H1 (cell line): ENCODE results near the gene CACNA1C. TPM values are rescaled to one million over a fixed set of nuclear protein-coding genes. Genes with fewer than 3 reads are reported as not detected.

Experiments
- polyA plus RNA-seq, 7 experiments: library from polyadenylated mRNA; depleted of rRNA in 3 of 7; stranded (reverse) in 5 of 7; unstranded in 2 of 7; fragments of >200 nt in 5 of 7; fragments of 200-250 nt in 2 of 7; gene quantifications; 1 replicate in 5 of 7; 2 replicates in 1 of 7; 4 replicates in 1 of 7; pipeline versions ENCODE4 v1.2.1 to v1.2.3, GENCODE V29; 2011 to 2013; ENCODE audit warnings: missing spikeins in 2 of 7, mixed read lengths in 2 of 7
- total RNA-seq: library from RNA; stranded (reverse); fragmentation: NEBNext Ultra II Directional; extraction: Animal tissue kit (Norgen Biotek cat#: 25700); gene quantifications from 2 replicates; pipeline ENCODE4 v1.2.1, GENCODE V29; 2021

CACNA1C gene
- total and polyA plus RNA-seq, 2 of the 8 experiments (the other 6 are each of a cell fraction or from before 2014, with no cell fraction given): 1.3 TPM

Other genes with a start within 250 kb of the CACNA1C start
- not detected in 2 replicates for gene LRTM2, start 232.4 kb upstream of the CACNA1C start, total RNA-seq
- 0.05 and 0.06 TPM in 2 replicates for gene LRTM2, start 232.4 kb upstream of the CACNA1C start, polyA plus RNA-seq (2011; rRNA removed)
- gene CACNA2D4, start 134.3 kb upstream of the CACNA1C start, total RNA-seq: 0.88 TPM in 1 of 2 replicates, not detected in the other
- 0.44 and 0.60 TPM in 2 replicates for gene CACNA2D4, start 134.3 kb upstream of the CACNA1C start, polyA plus RNA-seq (2011; rRNA removed)
- gene DCP1B, start 48.5 kb upstream of the CACNA1C start, total RNA-seq: 14.8 and 16.3 TPM in 2 replicates
- 29.0 and 29.7 TPM in 2 replicates for gene DCP1B, start 48.5 kb upstream of the CACNA1C start, polyA plus RNA-seq (2011; rRNA removed)